Effector memory CD4-positive, alpha-beta T cell (primary cell): ENCODE measurements around the gene CASKIN2.

Experiments used
- DNase-seq, 3 donors: peaks; one replicate each; pipeline ENCODE4 v3.0.0-alpha.2; 2020
- H3K27ac ChIP-seq: 2 replicates; pipeline ENCODE4 v1.7.0; 2013; ENCODE audit warnings: mild to moderate bottlenecking, low read length, moderate library complexity; ENCODE audit not compliant: insufficient read depth, poor library complexity, severe bottlenecking
- H3K27me3 ChIP-seq: replicated peaks from 2 replicates; pipeline ENCODE4 v1.7.0; 2013; ENCODE audit warnings: mild to moderate bottlenecking, low read length; ENCODE audit not compliant: insufficient read depth, control insufficient read depth, poor library complexity, severe bottlenecking
- H3K36me3 ChIP-seq: 2 replicates; pipeline ENCODE4 v1.7.0; 2013; ENCODE audit warnings: mild to moderate bottlenecking, low read length, moderate library complexity; ENCODE audit not compliant: control insufficient read depth, insufficient read depth
- H3K4me1 ChIP-seq: 2 replicates; pipeline ENCODE4 v1.7.0; 2013; ENCODE audit warnings: low read length, mild to moderate bottlenecking; ENCODE audit not compliant: control insufficient read depth, insufficient read depth, poor library complexity, severe bottlenecking
- H3K4me3 ChIP-seq: 2 replicates; pipeline ENCODE4 v1.7.0; 2013; ENCODE audit warnings: low read length, low read depth, mild to moderate bottlenecking; ENCODE audit not compliant: insufficient read depth, poor library complexity, severe bottlenecking
- H3K9me3 ChIP-seq: 2 replicates; pipeline ENCODE4 v1.7.0; 2013; ENCODE audit warnings: mild to moderate bottlenecking, low read length, moderate library complexity; ENCODE audit not compliant: control insufficient read depth

The CASKIN2 gene

DNA sequence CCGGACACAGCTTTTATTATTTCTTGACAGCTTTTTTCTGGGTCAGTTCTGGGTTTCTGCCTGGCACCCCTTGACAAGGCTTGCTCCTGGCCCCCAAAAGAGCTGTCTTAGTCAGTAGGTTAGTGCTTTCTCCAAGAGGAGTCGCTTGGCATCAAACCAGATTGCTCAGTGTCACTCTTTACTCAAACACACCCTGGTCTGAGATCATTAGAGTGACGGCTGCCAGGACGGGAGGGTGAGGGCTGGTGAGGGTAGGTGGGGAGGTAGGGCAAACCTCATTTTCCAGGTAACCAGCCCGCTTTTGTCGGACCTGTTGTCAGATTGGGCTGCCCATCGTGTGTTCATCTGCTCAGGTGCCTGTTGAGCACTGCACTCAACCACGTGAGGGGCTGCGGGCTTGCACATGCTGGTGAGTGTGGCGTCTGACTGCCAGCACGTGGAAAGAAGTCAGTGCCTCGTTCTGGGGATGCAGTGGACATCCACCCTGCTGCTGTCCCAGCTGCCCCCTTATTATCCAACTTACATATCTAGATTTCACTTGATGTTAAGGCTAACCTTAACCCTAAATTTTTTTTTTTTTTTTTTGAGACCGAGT, 46.5 kb downstream of the CASKIN2 start:
- H3K27ac ChIP-seq: no peak overlapping the region
- H3K9me3 ChIP-seq: no peaks in the 10 kb centered on the region
- H3K4me1 ChIP-seq: no peaks in the 10 kb centered on the region
- DNase-seq: no peak
- H3K4me3 ChIP-seq: no peak overlapping the region
- no peaks in the 10 kb centered on the region for H3K27me3 ChIP-seq
- peaks cover 13% of the 10 kb centered on the region for H3K36me3 ChIP-seq

DNA sequence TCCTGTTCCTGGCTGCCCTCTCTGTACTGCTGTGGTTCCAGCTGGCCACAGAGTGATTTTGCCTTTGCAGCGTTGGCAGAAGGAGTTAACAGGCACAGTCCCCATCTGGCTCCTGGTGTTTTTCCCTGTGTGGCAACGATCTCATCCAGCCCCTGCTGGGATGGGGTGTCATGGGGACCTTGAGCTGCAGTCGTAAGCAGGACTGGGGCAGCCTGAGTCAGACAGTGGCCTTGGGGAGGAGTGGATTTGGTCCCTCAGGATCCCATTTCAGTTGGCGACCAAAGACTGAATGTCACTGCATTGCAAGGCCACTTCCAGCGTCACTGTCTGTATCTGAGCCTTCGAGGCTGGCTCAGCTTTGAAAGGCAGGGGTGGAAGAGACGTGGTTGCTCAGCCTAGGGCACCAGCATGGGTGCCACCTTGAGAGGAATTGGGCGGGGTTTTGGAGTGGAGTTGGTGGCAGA, 47.0 kb downstream of the CASKIN2 start:
- DNase-seq: no peak
- H3K36me3 ChIP-seq: peaks cover 13% of the 10 kb centered on the region
- H3K4me3 ChIP-seq: no peak overlapping the region
- no peaks in the 10 kb centered on the region for H3K9me3 ChIP-seq
- no peaks in the 10 kb centered on the region for H3K27me3 ChIP-seq
- no peak overlapping the region for H3K27ac ChIP-seq
- no peaks in the 10 kb centered on the region for H3K4me1 ChIP-seq

GRCh38 chr17:75465039-75465438, 50.3 kb downstream of the CASKIN2 start:
- H3K4me1 ChIP-seq: no peaks in the 10 kb centered on the region
- DNase-seq: no peak
- H3K27ac ChIP-seq: no peak overlapping the region
- H3K27me3 ChIP-seq: no peaks in the 10 kb centered on the region
- H3K36me3 ChIP-seq: no peaks in the 10 kb centered on the region
- no peak overlapping the region for H3K4me3 ChIP-seq
- H3K9me3 ChIP-seq: no peaks in the 10 kb centered on the region

- Histone ChIP-seq H3K4me1 (no peaks in the 10 kb centered on the region), H3K9me3 (no peaks in the 10 kb centered on the region), H3K27me3 (no peaks in the 10 kb centered on the region), H3K4me3 (no peak overlapping the region), H3K36me3 (no peaks in the 10 kb centered on the region), H3K27ac (no peak overlapping the region)
- no peak for DNase-seq
These were observed 51.7 kb downstream of the CASKIN2 start for GRCh38 chr17:75463603-75464002.

DNA sequence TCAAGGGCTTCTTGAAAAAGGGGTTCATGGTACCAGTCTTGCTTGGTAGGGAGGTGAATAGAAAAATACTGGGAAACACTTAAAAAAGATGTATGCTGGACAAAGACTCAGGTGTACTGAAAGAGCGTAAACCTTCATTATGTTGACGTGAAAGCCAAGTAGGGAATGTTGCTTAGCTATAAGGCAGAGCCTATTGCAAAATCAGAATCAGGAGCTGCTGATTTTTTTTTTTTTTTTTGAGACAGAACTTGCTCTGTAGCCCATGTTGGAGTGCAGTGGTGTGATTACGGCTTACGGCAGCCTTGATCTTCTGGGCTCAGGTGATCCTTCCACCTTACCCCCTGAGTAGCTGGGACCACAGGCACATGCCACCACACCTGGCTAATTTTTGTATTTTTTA, 55.0 kb downstream of the CASKIN2 start:
- no peak overlapping the region for H3K27ac ChIP-seq
- peaks cover 12% of the 10 kb centered on the region for H3K4me1 ChIP-seq
- no peak overlapping the region for H3K4me3 ChIP-seq
- DNase-seq: no peak
- no peaks in the 10 kb centered on the region for H3K9me3 ChIP-seq
- no peaks in the 10 kb centered on the region for H3K27me3 ChIP-seq
- H3K36me3 ChIP-seq: no peaks in the 10 kb centered on the region

DNA sequence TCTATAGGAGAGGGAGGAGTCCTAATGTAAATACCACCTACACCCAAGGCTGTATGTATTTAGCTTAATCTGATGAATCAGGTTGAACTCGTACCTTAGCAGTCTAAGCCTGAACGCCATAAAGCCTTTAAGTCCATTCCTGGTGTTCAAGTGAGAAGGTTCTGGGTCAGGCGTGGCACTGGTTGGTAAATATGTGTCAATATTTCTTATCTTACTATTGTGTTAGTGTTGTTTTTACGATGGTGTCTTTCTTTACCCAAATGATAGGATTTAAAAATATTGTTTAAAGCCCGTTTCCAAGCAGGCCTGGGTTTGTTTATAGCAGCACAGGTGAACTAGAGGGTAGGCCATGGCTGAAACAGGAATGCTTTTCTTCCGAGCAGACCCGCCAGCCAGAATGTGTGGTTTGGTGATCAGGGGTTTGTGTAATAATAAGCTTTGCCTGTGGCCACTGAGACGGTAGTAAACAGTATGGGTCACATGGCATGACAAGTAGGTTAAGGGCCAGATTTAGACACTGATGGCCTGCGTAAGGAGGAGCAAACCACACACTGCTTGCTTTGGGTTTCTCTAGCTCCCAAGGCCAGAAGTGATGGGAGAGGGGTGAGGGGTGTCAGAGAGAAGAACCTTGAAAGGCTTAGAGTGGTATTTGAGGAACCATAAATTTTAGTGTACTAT, 55.6 kb downstream of the CASKIN2 start:
- no peak for DNase-seq
- Histone ChIP-seq H3K36me3 (no peaks in the 10 kb centered on the region), H3K27me3 (no peaks in the 10 kb centered on the region), H3K4me1 (peaks cover 12% of the 10 kb centered on the region), H3K4me3 (no peak overlapping the region), H3K9me3 (no peaks in the 10 kb centered on the region), H3K27ac (no peak overlapping the region)

- peaks cover 12% of the 10 kb centered on the region for H3K4me1 ChIP-seq
- H3K27ac ChIP-seq: no peak overlapping the region
- no peak overlapping the region for H3K4me3 ChIP-seq
- no peak for DNase-seq
- H3K9me3 ChIP-seq: no peaks in the 10 kb centered on the region
- no peaks in the 10 kb centered on the region for H3K27me3 ChIP-seq
- H3K36me3 ChIP-seq: no peaks in the 10 kb centered on the region
These were observed 56.1 kb downstream of the CASKIN2 start for GRCh38 chr17:75459246-75459589.

DNA sequence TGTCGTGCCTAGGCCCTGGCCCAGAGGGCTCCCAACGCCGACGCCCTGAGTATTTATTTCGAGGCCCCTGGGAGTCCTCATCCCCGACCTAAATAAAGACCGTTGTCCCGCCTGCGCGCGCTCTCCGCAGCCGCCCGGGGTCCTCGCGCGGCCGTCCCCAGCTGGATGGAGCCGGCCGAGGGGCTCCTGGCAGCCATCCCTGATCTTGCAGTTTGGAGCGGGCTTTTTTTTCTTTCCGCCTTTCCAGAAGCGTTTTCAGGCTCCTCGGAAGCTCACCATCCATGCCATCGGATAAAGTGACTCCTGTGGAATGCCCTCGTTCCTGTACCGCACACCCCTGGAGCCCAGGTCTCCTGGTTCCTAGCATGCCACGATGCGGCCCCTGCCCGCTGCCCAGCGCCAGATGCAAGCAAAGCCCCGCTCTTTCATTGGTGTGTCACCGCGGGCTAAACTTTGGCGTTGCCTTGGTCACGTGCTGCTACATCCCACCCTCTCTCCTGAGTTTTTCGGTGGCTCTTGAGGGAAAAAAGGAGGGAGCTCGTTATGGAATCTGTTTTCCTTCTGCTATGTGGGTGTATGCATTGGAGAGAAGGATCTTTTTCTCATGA, 58.2 kb downstream of the CASKIN2 start:
- H3K27me3 ChIP-seq: no peaks in the 10 kb centered on the region
- peaks cover 12% of the 10 kb centered on the region for H3K4me1 ChIP-seq
- H3K4me3 ChIP-seq: peak overlapping the region; percentile 90
- H3K36me3 ChIP-seq: no peaks in the 10 kb centered on the region
- DNase-seq: no peak
- no peaks in the 10 kb centered on the region for H3K9me3 ChIP-seq
- peak overlapping the region; percentile 64 for H3K27ac ChIP-seq

GRCh38 chr17:75456417-75457046, 58.8 kb downstream of the CASKIN2 start, which contains the start of gene TMEM94:
TMEM94 (plus strand) TSS chr17:75456635; CDS start chr17:75471906, 15,271 bp downstream.
- H3K36me3 ChIP-seq: no peaks in the 10 kb centered on the region
- H3K4me1 ChIP-seq: peaks cover 12% of the 10 kb centered on the region
- no peaks in the 10 kb centered on the region for H3K9me3 ChIP-seq
- no peaks in the 10 kb centered on the region for H3K27me3 ChIP-seq
- DNase-seq: peak; percentile 83 to 89 (median 85)
- peak within 1 kb of the TSS; percentile 90 for H3K4me3 ChIP-seq
- H3K27ac ChIP-seq: peak within 1 kb of the TSS; percentile 64

GRCh38 chr17:75456039-75456416, 59.3 kb downstream of the CASKIN2 start:
- Histone ChIP-seq H3K9me3 (no peaks in the 10 kb centered on the region), H3K4me1 (peaks cover 12% of the 10 kb centered on the region), H3K4me3 (peak overlapping the region; percentile 90), H3K36me3 (no peaks in the 10 kb centered on the region), H3K27ac (peak overlapping the region; percentile 64), H3K27me3 (no peaks in the 10 kb centered on the region)
- no peak for DNase-seq
